Activated CD4-positive, alpha-beta memory T cell treated with anti-CD3 and anti-CD28 coated beads for 36 hours (primary cell): ENCODE measurements around the gene PRAMEF4. TPM values are rescaled to one million over a fixed set of nuclear protein-coding genes. Genes with fewer than 3 reads are reported as not detected.
"Not testable (repeated sequence)": the region's sequence is repeated elsewhere in the genome, so short reads cannot be mapped to it uniquely, and the experiment has no call there.

Experiments
- CTCF ChIA-PET: fragments of 350-600 bp; sonication (Branson Sonifier 250); formaldehyde crosslinking; loops from one replicate; lab custom pipeline; 2021; ENCODE audit warnings: antibody characterized with exemption, inconsistent platforms; lab: Charles Lee
- POLR2A ChIA-PET: fragments of 350-600 bp; sonication (Branson Sonifier 250); formaldehyde crosslinking; loops from one replicate; lab custom pipeline; 2021; ENCODE audit warnings: antibody characterized with exemption; lab: Charles Lee
- DNase-seq: peaks from one replicate; pipeline ENCODE4 v3.0.0-alpha.2; 2020
- H3K27ac Mint-ChIP-seq: one replicate; pipeline ENCODE4 v1.8.0; 2021; ENCODE audit warnings: mixed read lengths
- H3K27me3 Mint-ChIP-seq: one replicate; pipeline ENCODE4 v1.8.0; 2021; ENCODE audit warnings: mixed read lengths
- H3K36me3 Mint-ChIP-seq: one replicate; pipeline ENCODE4 v1.8.0; 2021; ENCODE audit warnings: mixed read lengths
- H3K4me1 Mint-ChIP-seq: one replicate; pipeline ENCODE4 v1.8.0; 2021; ENCODE audit warnings: low read depth, mixed read lengths
- H3K4me3 Mint-ChIP-seq: one replicate; pipeline ENCODE4 v1.8.0; 2021; ENCODE audit warnings: mild to moderate bottlenecking, mixed read lengths
- H3K9me3 Mint-ChIP-seq: one replicate; pipeline ENCODE4 v1.8.0; 2021; ENCODE audit warnings: mixed read lengths
- intact Hi-C: fragments of 100-400 bp; cut with micrococcal nuclease; formaldehyde crosslinking; loops from one replicate; pipeline ENCODE4 v1.15.1; 2023
- total RNA-seq, 2 experiments: library from RNA; stranded (reverse); gene quantifications; one replicate each; pipeline ENCODE4 v1.2.3, GENCODE V29; 2021

PRAMEF4 gene
- not detected for total RNA-seq

DNA sequence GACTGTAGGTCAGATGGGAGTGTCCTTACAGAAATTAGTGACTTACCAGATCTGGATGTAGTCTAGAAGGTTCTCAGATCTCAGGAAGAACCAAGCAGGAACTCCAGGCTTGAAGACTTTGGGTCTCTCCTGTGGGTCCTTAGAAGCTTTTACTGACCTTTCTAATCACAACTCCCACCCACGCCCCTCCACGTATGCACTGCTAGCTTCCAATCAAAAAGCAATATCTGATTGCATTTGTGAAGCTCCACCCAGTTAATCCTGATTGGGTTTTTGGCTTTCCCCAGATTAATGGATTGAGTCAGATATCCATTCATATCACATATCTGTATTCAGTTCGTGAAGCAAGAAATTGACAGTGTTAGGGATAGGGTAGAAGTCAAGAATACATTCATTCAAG, at the start of gene PRAMEF4:
Gene PRAMEF4 (minus strand): TSS at position 101 of the 400 bp plus-strand sequence. CDS start 2,807 bp downstream, outside the sequence.
- POLR2A ChIA-PET, H3K27me3 Mint-ChIP-seq, H3K9me3 Mint-ChIP-seq, H3K36me3 Mint-ChIP-seq, DNase-seq, CTCF ChIA-PET, H3K4me1 Mint-ChIP-seq, H3K27ac Mint-ChIP-seq, intact Hi-C loops, H3K4me3 Mint-ChIP-seq: not testable (repeated sequence)

DNA sequence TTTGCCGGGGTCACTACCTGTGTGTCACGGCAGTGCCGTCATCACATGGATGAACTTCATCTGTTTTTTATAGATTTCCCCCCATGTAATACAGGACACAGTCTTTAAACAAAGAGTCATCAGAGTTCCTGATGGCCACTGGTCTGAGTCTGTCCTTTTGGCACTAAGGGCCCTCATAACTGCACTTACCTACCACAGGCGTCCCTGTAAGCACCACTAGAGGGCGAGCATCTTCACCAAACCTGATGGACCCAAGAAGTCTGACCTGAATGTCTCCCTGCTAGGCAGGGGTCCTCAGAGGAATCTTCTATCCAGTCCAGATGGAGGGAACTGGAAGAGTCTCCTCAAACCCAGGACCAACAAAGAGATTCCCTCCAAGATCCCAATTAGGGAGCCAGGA, 38.4 kb upstream of the PRAMEF4 start:
- CTCF ChIA-PET, H3K27me3 Mint-ChIP-seq, H3K36me3 Mint-ChIP-seq, intact Hi-C loops, POLR2A ChIA-PET, DNase-seq, H3K9me3 Mint-ChIP-seq, H3K4me3 Mint-ChIP-seq, H3K4me1 Mint-ChIP-seq, H3K27ac Mint-ChIP-seq: not testable (repeated sequence)

DNA sequence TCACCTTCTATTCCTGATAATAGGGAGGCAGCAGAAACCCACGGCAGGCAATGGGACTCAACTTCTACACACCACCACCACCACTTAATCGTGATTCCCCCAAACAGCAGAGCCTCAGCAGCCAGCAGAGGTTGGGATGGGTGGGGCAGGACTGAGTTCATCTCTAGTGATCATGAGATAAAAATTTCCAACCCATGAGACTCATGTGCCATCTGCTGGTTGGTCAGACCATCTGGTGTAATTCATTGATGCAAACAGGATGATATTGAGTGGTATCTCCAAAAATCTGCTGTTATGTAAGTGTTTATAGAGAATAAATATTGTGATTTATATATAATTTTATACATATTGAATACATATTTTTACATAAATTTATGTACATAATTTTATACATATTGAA, 35.7 kb upstream of the PRAMEF4 start:
- H3K9me3 Mint-ChIP-seq, POLR2A ChIA-PET, CTCF ChIA-PET, H3K36me3 Mint-ChIP-seq, H3K4me1 Mint-ChIP-seq, intact Hi-C loops, H3K4me3 Mint-ChIP-seq, DNase-seq, H3K27ac Mint-ChIP-seq, H3K27me3 Mint-ChIP-seq: not testable (repeated sequence)

DNA sequence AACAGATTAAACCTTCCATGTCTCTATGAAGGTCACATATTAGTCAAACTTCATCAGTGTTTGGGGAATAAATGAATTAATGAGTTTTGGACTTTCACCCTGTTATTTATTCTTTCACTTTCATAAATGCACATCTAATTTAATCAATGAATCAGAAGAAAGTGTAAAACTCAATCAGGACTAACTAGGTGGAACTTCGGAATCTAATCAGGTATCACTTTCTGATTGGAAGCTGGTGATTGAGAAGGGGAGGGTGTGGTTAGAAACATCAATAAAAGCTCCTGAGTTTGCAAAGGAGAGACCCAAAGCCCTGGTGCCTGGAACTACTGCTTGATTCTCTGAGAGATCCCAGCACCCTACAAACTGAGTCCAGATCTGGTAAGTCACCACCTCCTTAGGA, 30.3 kb upstream of the PRAMEF4 start, which contains the start of gene PRAMEF7:
Gene PRAMEF7 (plus strand): TSS at position 301 of the 400 bp plus-strand sequence. CDS start 1,083 bp downstream, outside the sequence.
- DNase-seq, intact Hi-C loops, H3K27ac Mint-ChIP-seq: not testable (repeated sequence)

DNA sequence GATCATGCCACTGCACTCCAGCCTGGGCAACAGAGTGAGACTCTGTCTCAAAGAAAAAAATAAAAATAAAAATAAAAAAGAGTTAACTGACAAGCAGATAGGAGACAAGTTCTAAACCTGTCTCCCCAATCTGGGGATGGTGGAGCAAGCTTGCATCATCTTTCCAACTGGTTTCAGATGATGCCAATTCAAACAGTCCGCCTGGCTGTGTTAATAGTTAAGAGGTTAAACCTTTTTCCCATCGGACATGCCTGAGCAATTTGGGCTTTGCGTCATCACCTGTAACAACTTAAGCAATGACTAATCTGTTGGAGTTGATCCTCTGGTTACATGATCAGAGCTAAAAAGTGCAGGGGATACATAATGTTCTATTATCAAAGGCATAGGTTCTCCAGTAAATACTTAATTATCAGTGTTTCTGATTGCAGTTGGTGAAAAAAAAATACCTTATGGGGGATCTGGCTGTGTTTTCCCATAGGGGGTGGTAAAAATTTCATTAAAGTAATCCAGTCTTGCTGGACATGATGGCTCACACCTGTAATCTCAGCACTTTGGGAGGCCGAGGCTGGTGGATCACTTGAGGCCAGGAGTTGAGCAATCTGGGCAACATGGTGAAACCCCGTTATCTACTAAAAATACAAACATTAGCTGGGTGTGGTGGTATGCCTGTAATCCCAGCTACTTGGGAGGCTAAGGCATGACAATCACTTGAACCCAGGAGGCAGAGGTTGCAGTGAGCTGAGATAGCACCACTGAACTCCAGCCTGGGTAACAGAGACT, 18.0 kb upstream of the PRAMEF4 start:
- CTCF ChIA-PET, H3K4me1 Mint-ChIP-seq, H3K27ac Mint-ChIP-seq, POLR2A ChIA-PET, H3K27me3 Mint-ChIP-seq, H3K4me3 Mint-ChIP-seq, H3K9me3 Mint-ChIP-seq, intact Hi-C loops, DNase-seq, H3K36me3 Mint-ChIP-seq: not testable (repeated sequence)

More for the DNA sequence above, 30.3 kb upstream of the PRAMEF4 start, which contains the start of gene PRAMEF7:
- POLR2A ChIA-PET, H3K27me3 Mint-ChIP-seq, H3K4me3 Mint-ChIP-seq, H3K36me3 Mint-ChIP-seq, CTCF ChIA-PET, H3K9me3 Mint-ChIP-seq, H3K4me1 Mint-ChIP-seq: not testable (repeated sequence)

DNA sequence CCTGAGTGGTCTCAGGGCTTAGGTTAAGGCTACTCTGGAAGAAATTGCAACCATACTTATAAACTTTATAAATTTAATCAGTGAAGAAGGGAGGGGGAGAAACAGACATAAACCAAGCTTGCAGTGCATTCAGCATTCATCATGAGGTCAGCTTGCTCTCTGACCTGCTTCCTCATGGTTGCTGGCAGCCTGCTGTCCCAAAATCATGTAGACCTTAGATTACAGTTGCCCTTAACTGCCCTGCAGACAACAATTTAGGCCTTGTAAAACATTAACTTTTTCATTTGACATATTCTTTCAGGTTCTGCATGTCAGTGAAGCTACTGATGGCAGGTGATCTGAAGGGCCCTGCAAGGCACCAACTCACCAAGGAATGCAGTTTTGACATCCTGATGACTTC, 13.2 kb upstream of the PRAMEF4 start:
- H3K27ac Mint-ChIP-seq, H3K9me3 Mint-ChIP-seq, H3K4me3 Mint-ChIP-seq, CTCF ChIA-PET, intact Hi-C loops, H3K36me3 Mint-ChIP-seq, DNase-seq, POLR2A ChIA-PET, H3K27me3 Mint-ChIP-seq, H3K4me1 Mint-ChIP-seq: not testable (repeated sequence)

- H3K27ac Mint-ChIP-seq, H3K4me1 Mint-ChIP-seq, DNase-seq, intact Hi-C loops, H3K4me3 Mint-ChIP-seq, H3K9me3 Mint-ChIP-seq, H3K36me3 Mint-ChIP-seq, CTCF ChIA-PET, POLR2A ChIA-PET, H3K27me3 Mint-ChIP-seq: not testable (repeated sequence)
These were observed 12.2 kb upstream of the PRAMEF4 start, which contains the start of gene PRAMEF10 for GRCh38 chr1:12898170-12898569. TSS of gene PRAMEF10 (minus strand) at chr1:12898270. CDS start at chr1:12895847, 2,423 bp downstream.

GRCh38 chr1:12878453-12878852, 7.5 kb downstream of the PRAMEF4 start:
- H3K36me3 Mint-ChIP-seq, DNase-seq, H3K4me3 Mint-ChIP-seq, H3K27ac Mint-ChIP-seq, H3K9me3 Mint-ChIP-seq, H3K4me1 Mint-ChIP-seq, H3K27me3 Mint-ChIP-seq, intact Hi-C loops, CTCF ChIA-PET, POLR2A ChIA-PET: not testable (repeated sequence)

DNA sequence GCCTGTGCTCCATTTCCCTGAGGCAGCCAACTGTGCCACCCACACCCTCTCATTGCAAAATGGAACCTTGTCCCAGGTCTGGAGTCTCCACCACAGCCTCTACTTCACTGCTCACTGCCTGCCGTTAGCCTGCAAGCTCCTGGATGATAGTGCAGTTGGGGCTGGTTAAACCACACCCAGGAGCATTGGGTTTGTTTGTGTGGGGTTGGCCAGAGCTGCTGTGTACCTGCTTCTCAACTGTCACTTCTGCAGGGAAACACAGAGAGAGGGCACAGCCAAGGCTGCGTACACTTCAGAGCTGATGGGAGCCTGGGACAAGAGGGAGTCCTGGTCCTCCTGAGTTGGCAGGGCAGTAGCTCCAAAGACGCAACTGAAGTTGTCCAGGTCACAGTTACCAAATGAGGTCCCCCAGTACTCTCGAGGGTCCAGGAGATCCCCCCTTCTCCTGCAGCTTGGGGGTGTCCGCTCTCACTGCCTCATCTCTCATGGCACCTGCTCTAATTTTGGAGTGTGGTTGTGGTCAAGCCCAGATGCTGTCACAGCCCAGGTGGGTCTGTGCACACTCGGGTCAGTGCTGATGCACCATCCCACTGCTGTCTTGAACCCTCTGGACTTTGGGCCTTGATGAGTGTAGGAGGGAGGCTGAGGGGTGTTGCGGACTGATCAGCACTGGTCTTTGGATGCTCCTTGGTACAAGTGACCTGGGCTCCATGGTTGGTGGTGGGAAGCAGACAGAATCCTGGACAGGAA, 22.7 kb downstream of the PRAMEF4 start:
- CTCF ChIA-PET, intact Hi-C loops, H3K27ac Mint-ChIP-seq, H3K27me3 Mint-ChIP-seq, H3K36me3 Mint-ChIP-seq, H3K4me3 Mint-ChIP-seq, H3K4me1 Mint-ChIP-seq, H3K9me3 Mint-ChIP-seq, POLR2A ChIA-PET, DNase-seq: not testable (repeated sequence)

- DNase-seq, H3K4me1 Mint-ChIP-seq, H3K36me3 Mint-ChIP-seq, H3K4me3 Mint-ChIP-seq, CTCF ChIA-PET, intact Hi-C loops, H3K27me3 Mint-ChIP-seq, H3K27ac Mint-ChIP-seq, POLR2A ChIA-PET, H3K9me3 Mint-ChIP-seq: not testable (repeated sequence)
These were observed 29.2 kb downstream of the PRAMEF4 start, which contains the start of gene PRAMEF2 for GRCh38 chr1:12856786-12857185. TSS of gene PRAMEF2 (plus strand) at chr1:12857086. CDS start at chr1:12859010, 1,924 bp downstream.

DNA sequence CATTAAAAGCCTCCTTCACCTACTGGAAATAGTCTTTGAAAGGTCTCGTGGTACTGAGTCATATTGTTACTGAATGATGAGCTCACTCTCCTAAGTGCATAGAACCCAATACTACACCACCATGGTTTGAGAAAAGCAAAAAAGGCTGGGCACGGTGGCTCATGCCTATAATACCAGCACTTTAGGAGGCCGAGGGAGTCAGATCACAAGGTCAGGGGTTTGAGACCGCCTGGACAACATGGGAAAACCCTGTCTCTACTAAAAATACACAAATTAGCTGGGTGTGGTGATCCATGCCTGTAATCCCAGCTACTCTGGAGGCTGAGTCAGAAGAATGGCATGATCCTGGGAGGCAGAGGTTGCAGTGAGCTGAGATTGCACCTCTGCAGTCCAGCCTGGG, 34.2 kb downstream of the PRAMEF4 start:
- Mint-ChIP-seq H3K4me1 (no peaks in the 10 kb centered on the region), H3K36me3 (peaks cover 1% of the 10 kb centered on the region), H3K27me3 (peaks cover 15% of the 10 kb centered on the region), H3K27ac (no peak overlapping the region), H3K9me3 (peaks cover 2% of the 10 kb centered on the region), H3K4me3 (no peak overlapping the region)
- no peak for DNase-seq
- ChIA-PET CTCF (no interaction called here), POLR2A (no interaction called here)
- intact Hi-C loops = no loop called here

DNA sequence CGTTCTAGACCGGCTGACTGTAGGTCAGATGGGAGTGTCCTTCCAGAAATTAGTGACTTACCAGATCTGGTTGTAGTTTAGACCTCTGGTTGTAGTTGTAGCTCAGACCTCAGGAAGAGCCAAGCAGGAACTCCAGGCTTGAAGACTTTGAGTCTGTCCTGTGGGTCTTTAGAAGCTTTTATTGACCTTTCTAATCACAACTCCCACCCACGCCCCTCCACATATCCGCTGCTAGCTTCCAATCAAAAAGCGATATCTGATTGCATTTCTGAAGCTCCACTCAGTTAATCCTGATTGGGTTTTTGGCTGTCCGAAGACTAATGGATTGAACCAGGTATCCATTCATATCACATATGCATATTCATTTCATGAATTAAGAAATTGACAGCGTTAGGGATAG, 37.4 kb downstream of the PRAMEF4 start, which contains the start of gene HNRNPCL1:
Gene HNRNPCL1 (minus strand): TSS at position 101 of the 400 bp plus-strand sequence. CDS start 431 bp downstream, outside the sequence.
- H3K27ac Mint-ChIP-seq, intact Hi-C loops, H3K36me3 Mint-ChIP-seq, DNase-seq, H3K4me1 Mint-ChIP-seq, POLR2A ChIA-PET, H3K9me3 Mint-ChIP-seq, H3K4me3 Mint-ChIP-seq, CTCF ChIA-PET: not testable (repeated sequence)
- H3K27me3 Mint-ChIP-seq = peaks cover 15% of the 10 kb centered on the region
